WTC11 (cell line): Measurements from ENCODE around the gene NECAB3. TPM values are rescaled to one million over a fixed set of nuclear protein-coding genes. Genes with fewer than 3 reads are reported as not detected.
"Not testable (repeated sequence)": the region's sequence is repeated elsewhere in the genome, so short reads cannot be mapped to it uniquely, and the experiment has no call there.

Source experiments
- ATAC-seq: fragments of 200-7000 bp; cut with Tn5 transposase; 2 replicates; pipeline ENCODE4 v1.10.0; 2021; ENCODE audit warnings: mild to moderate bottlenecking, moderate library complexity
- CTCF ChIA-PET: fragments of 300-600 bp; sonication (Branson Sonifier 250); formaldehyde crosslinking; loops from one replicate; lab custom pipeline; 2021; ENCODE audit warnings: antibody characterized with exemption; lab: Charles Lee
- POLR2A ChIA-PET: fragments of 350-600 bp; sonication (Branson Sonifier 250); formaldehyde crosslinking; loops from one replicate; lab custom pipeline; 2021; ENCODE audit warnings: antibody characterized with exemption; lab: Charles Lee
- DNase-seq: peaks from one replicate; pipeline ENCODE4 v3.0.0; 2021; ENCODE audit warnings: low spot score
- H3K27ac Mint-ChIP-seq: 2 replicates; pipeline ENCODE4 v1.8.0; 2021; ENCODE audit warnings: mixed read lengths
- H3K27me3 Mint-ChIP-seq: 2 replicates; pipeline ENCODE4 v1.8.0; 2021; ENCODE audit warnings: low read depth, mild to moderate bottlenecking, moderate library complexity, mixed read lengths
- H3K36me3 Mint-ChIP-seq: 2 replicates; pipeline ENCODE4 v1.8.0; 2021; ENCODE audit warnings: mixed read lengths
- H3K4me1 Mint-ChIP-seq: 2 replicates; pipeline ENCODE4 v1.8.0; 2022; ENCODE audit warnings: mixed read lengths
- H3K4me3 Mint-ChIP-seq: 2 replicates; pipeline ENCODE4 v1.8.0; 2021; ENCODE audit warnings: mild to moderate bottlenecking, moderate library complexity, mixed read lengths
- H3K9me3 Mint-ChIP-seq: 2 replicates; pipeline ENCODE4 v1.8.0; 2021; ENCODE audit warnings: mixed read lengths
- CREB1 ChIP-seq: sonication (generic); formaldehyde crosslinking; IDR thresholded peaks from 2 replicates; pipeline ENCODE4 v1.8.0; 2023; ENCODE audit warnings: mild to moderate bottlenecking, missing genetic modification reagents
- ETV6 ChIP-seq: sonication (generic); formaldehyde crosslinking; IDR thresholded peaks from 2 replicates; pipeline ENCODE4 v1.8.1; 2022; ENCODE audit warnings: mild to moderate bottlenecking, missing genetic modification reagents
- JAZF1 ChIP-seq: fragments of 250-450 bp; sonication (Bioruptor Pico); IDR thresholded peaks from 2 replicates; pipeline ENCODE4 v1.9.0; 2021; ENCODE audit warnings: moderate library complexity, mild to moderate bottlenecking, inconsistent platforms
- JUN ChIP-seq: sonication (generic); formaldehyde crosslinking; IDR thresholded peaks from 2 replicates; pipeline ENCODE4 v1.8.0; 2023; ENCODE audit warnings: mild to moderate bottlenecking, missing genetic modification reagents
- KAT7 ChIP-seq: sonication (generic); formaldehyde crosslinking; IDR thresholded peaks from 2 replicates; pipeline ENCODE4 v1.8.1; 2023; ENCODE audit warnings: missing genetic modification reagents, mild to moderate bottlenecking, borderline replicate concordance
- NR1H2 ChIP-seq: sonication (generic); formaldehyde crosslinking; IDR thresholded peaks from 2 replicates; pipeline ENCODE4 v1.9.0; 2021; ENCODE audit warnings: mild to moderate bottlenecking, moderate library complexity, missing genetic modification reagents
- NR3C1 ChIP-seq: sonication (generic); formaldehyde crosslinking; conservative IDR thresholded peaks from 2 replicates; pipeline ENCODE4 v1.8.1; 2023; ENCODE audit warnings: low read depth, mild to moderate bottlenecking, missing genetic modification reagents
- SMAD4 ChIP-seq: sonication (generic); formaldehyde crosslinking; IDR thresholded peaks from 2 replicates; pipeline ENCODE4 v1.8.0; 2022; ENCODE audit warnings: mild to moderate bottlenecking, missing genetic modification reagents
- SOX15 ChIP-seq: fragments of 250-450 bp; sonication (Bioruptor Pico); IDR thresholded peaks from 2 replicates; pipeline ENCODE4 v1.9.0; 2021; ENCODE audit warnings: mild to moderate bottlenecking
- TEAD1 ChIP-seq: sonication (generic); formaldehyde crosslinking; IDR thresholded peaks from 2 replicates; pipeline ENCODE4 v1.8.0; 2022; ENCODE audit warnings: mild to moderate bottlenecking, missing genetic modification reagents
- ZNF138 ChIP-seq: sonication (generic); formaldehyde crosslinking; conservative IDR thresholded peaks from 2 replicates; pipeline ENCODE4 v1.8.1; 2022; ENCODE audit warnings: mild to moderate bottlenecking, moderate library complexity, missing genetic modification reagents
- ZNF396 ChIP-seq: fragments of 250-450 bp; sonication (Bioruptor Pico); IDR thresholded peaks from 2 replicates; pipeline ENCODE4 v1.8.0; 2021; ENCODE audit warnings: mild to moderate bottlenecking, moderate library complexity, borderline replicate concordance
- ZNF423 ChIP-seq: fragments of 250-450 bp; sonication (Bioruptor Pico); IDR thresholded peaks from 2 replicates; pipeline ENCODE4 v2.1.2; 2022; ENCODE audit warnings: mild to moderate bottlenecking, moderate library complexity
- total RNA-seq: library from RNA; stranded (reverse); gene quantifications from 3 replicates; pipeline ENCODE4 v1.2.3, GENCODE V29; 2021
- TF ChIP-seq, protein P1 (sequence below): sonication (generic); formaldehyde crosslinking; IDR thresholded peaks from 2 replicates; pipeline ENCODE4 v1.8.0; 2023; ENCODE audit warnings: missing genetic modification reagents
- TF ChIP-seq, protein P2 (sequence below): fragments of 250-450 bp; sonication (Bioruptor Pico); conservative IDR thresholded peaks from 2 replicates; pipeline ENCODE4 v1.9.0; 2021; ENCODE audit warnings: mild to moderate bottlenecking
- TF ChIP-seq, protein P3 (sequence below): sonication (generic); formaldehyde crosslinking; IDR thresholded peaks from 2 replicates; pipeline ENCODE4 v1.8.1; 2022; ENCODE audit warnings: mild to moderate bottlenecking, missing genetic modification reagents, moderate library complexity, borderline replicate concordance
- TF ChIP-seq, protein P4 (sequence below): sonication (generic); formaldehyde crosslinking; IDR thresholded peaks from 2 replicates; pipeline ENCODE4 v1.8.0; 2022; ENCODE audit warnings: mild to moderate bottlenecking, missing genetic modification reagents
- TF ChIP-seq, protein P5 (sequence below): sonication (generic); formaldehyde crosslinking; IDR thresholded peaks from 2 replicates; pipeline ENCODE4 v1.8.1; 2023; ENCODE audit warnings: mild to moderate bottlenecking, missing genetic modification reagents
- TF ChIP-seq, protein P6 (sequence below): sonication (generic); formaldehyde crosslinking; IDR thresholded peaks from 2 replicates; pipeline ENCODE4 v1.8.1; 2023; ENCODE audit warnings: mild to moderate bottlenecking, missing genetic modification reagents, moderate library complexity
- TF ChIP-seq, protein P7 (sequence below): sonication (generic); formaldehyde crosslinking; IDR thresholded peaks from 2 replicates; pipeline ENCODE4 v1.8.1; 2022; ENCODE audit warnings: low read depth, missing genetic modification reagents, borderline replicate concordance
- TF ChIP-seq, protein P8 (sequence below): sonication (generic); formaldehyde crosslinking; conservative IDR thresholded peaks from 2 replicates; pipeline ENCODE4 v1.8.1; 2022; ENCODE audit warnings: mild to moderate bottlenecking, missing genetic modification reagents

NECAB3 gene
- total RNA-seq, 1 experiment from 2014 or later, result 38.0 TPM

DNA sequence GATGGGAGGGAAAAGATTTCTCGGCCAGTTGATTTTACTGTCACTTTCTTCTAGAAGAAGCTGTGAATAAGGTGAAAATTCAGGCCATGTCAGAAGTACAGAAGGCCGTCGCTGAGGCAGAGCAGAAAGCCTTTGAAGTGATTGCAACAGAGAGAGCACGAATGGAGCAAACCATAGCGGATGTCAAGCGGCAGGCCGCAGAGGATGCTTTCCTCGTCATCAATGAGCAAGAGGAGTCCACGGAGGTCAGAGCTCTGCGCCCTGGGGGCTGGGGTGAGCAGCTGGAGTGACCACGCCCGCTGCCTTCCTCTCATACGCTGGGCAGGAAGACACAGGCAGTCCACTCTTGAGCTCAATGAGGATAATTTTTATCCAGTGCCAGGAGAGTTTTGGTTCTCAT lies 33.9 kb downstream of the NECAB3 start (continued):
- TF ChIP-seq, protein P1, sequence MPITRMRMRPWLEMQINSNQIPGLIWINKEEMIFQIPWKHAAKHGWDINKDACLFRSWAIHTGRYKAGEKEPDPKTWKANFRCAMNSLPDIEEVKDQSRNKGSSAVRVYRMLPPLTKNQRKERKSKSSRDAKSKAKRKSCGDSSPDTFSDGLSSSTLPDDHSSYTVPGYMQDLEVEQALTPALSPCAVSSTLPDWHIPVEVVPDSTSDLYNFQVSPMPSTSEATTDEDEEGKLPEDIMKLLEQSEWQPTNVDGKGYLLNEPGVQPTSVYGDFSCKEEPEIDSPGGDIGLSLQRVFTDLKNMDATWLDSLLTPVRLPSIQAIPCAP (CRISPR knock-in tag), result no peak
- TF ChIP-seq ETV6, result no peak
- TF ChIP-seq, protein P2, sequence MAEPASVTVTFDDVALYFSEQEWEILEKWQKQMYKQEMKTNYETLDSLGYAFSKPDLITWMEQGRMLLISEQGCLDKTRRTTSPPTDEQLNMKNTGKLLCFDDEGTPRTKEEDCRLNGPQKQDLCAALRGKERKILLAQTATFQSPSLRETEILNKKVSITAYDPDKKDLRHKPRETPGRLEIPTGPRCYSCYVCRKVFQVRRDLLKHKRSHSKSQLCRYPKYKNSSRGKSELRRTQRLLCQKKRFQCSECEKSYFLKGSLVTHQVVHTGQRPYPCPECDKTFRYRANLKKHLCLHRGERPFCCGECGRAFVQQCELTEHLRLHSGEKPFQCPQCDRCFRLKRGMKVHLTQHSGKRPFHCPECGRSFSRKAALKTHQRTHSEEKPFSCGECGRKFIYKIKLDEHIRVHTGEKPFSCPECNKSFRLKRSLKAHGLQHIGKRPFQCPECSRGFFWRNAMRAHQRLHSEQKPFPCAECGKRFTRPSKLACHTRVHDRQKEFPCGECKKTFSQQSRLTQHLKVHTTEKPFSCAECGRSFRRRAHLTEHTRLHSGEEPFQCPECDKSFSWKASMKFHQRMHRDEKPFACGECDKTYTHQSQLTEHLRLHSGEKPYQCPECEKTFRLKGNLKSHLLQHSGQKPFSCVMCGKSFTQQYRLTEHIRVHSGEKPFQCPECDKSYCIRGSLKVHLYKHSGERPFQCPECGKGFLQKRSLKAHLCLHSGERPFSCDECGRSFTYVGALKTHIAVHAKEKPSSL (CRISPR knock-in tag), result no peak
- TF ChIP-seq, protein P3, sequence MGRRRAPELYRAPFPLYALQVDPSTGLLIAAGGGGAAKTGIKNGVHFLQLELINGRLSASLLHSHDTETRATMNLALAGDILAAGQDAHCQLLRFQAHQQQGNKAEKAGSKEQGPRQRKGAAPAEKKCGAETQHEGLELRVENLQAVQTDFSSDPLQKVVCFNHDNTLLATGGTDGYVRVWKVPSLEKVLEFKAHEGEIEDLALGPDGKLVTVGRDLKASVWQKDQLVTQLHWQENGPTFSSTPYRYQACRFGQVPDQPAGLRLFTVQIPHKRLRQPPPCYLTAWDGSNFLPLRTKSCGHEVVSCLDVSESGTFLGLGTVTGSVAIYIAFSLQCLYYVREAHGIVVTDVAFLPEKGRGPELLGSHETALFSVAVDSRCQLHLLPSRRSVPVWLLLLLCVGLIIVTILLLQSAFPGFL (CRISPR knock-in tag), result no peak
- TF ChIP-seq, protein P4, sequence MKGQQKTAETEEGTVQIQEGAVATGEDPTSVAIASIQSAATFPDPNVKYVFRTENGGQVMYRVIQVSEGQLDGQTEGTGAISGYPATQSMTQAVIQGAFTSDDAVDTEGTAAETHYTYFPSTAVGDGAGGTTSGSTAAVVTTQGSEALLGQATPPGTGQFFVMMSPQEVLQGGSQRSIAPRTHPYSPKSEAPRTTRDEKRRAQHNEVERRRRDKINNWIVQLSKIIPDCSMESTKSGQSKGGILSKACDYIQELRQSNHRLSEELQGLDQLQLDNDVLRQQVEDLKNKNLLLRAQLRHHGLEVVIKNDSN (CRISPR knock-in tag), result no peak
- TF ChIP-seq, all 79 proteins: peak for 0

DNA sequence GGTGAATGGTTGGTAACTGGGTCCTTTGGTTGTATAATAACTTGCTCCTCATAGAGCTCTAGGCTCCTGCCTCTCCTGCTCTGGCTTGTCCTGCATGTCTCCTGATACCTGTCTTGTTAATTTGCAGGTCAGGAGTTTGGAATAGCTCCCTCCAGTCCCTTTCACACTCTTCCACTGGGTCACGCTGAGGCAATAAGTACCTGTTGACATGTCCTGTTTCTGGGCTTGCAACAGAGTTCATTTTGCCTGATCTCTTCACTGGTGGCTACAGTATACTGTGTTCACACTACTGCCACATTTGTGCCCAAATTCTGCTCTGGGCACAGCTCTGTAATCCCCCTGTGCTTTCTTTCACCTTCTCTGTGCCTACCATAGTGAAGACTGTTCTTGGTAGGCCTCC lies 37.5 kb downstream of the NECAB3 start:
- H3K9me3 Mint-ChIP-seq, result no peaks in the 10 kb centered on the region
- peaks cover 39% of the 10 kb centered on the region for H3K36me3 Mint-ChIP-seq
- no peak for ATAC-seq
- CTCF ChIA-PET, result no interaction called here
- no peak for DNase-seq
- no peak overlapping the region for H3K27ac Mint-ChIP-seq
- H3K4me1 Mint-ChIP-seq, result no peaks in the 10 kb centered on the region
- H3K4me3 Mint-ChIP-seq, result no peak overlapping the region
- H3K27me3 Mint-ChIP-seq, result no peaks in the 10 kb centered on the region
- POLR2A ChIA-PET, result no interaction called here
- TF ChIP-seq CREB1 (no peak), JUN (CRISPR knock-in tag) (no peak)
- TF ChIP-seq, all 79 proteins: peak for 0

DNA sequence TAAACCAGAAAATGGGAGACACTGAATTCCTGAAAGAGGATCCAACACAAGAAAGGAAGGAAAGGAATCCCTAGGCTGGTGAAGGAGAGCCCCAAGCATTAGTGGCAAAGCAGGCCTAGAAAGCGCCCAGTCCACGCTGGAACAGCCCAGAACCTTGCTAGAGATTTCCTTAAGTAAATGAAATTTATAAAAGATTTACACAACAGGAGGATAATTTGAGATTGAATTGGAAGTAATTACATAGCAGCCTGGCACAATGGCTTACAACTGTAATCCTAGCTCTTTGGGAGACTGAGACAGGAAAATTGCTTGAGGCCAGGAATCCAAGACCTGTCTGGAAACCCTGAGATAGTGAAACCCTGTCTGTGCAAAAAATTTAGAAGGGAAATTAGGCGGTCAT lies 38.9 kb downstream of the NECAB3 start:
- peaks cover 34% of the 10 kb centered on the region for H3K36me3 Mint-ChIP-seq
- no peak overlapping the region for H3K27ac Mint-ChIP-seq
- ATAC-seq (no peak), DNase-seq (no peak)
- no peaks in the 10 kb centered on the region for H3K27me3 Mint-ChIP-seq
- ChIA-PET POLR2A (no interaction called here), CTCF (interaction anchor here (1.0 kb wide), 1 partner anchor 178 kb away, joined by 3 read pairs; no protein-coding TSS in a partner anchor)
- no peaks in the 10 kb centered on the region for H3K9me3 Mint-ChIP-seq
- TF ChIP-seq KAT7 (CRISPR knock-in tag), result no peak
- TF ChIP-seq SOX15 (CRISPR knock-in tag), result no peak
- TF ChIP-seq ZNF138 (CRISPR knock-in tag), result no peak
- TF ChIP-seq, protein P5, sequence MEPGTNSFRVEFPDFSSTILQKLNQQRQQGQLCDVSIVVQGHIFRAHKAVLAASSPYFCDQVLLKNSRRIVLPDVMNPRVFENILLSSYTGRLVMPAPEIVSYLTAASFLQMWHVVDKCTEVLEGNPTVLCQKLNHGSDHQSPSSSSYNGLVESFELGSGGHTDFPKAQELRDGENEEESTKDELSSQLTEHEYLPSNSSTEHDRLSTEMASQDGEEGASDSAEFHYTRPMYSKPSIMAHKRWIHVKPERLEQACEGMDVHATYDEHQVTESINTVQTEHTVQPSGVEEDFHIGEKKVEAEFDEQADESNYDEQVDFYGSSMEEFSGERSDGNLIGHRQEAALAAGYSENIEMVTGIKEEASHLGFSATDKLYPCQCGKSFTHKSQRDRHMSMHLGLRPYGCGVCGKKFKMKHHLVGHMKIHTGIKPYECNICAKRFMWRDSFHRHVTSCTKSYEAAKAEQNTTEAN (CRISPR knock-in tag), result no peak
- no peak for TF ChIP-seq ZNF396 (CRISPR knock-in tag)
- no peak for TF ChIP-seq NR3C1
- TF ChIP-seq NR1H2 (CRISPR knock-in tag), result no peak
- no peak for TF ChIP-seq SMAD4 (CRISPR knock-in tag)
- TF ChIP-seq, protein P6, sequence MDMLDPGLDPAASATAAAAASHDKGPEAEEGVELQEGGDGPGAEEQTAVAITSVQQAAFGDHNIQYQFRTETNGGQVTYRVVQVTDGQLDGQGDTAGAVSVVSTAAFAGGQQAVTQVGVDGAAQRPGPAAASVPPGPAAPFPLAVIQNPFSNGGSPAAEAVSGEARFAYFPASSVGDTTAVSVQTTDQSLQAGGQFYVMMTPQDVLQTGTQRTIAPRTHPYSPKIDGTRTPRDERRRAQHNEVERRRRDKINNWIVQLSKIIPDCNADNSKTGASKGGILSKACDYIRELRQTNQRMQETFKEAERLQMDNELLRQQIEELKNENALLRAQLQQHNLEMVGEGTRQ, result no peak
- TF ChIP-seq, protein P3 (CRISPR knock-in tag), result no peak
- TF ChIP-seq, protein P7, sequence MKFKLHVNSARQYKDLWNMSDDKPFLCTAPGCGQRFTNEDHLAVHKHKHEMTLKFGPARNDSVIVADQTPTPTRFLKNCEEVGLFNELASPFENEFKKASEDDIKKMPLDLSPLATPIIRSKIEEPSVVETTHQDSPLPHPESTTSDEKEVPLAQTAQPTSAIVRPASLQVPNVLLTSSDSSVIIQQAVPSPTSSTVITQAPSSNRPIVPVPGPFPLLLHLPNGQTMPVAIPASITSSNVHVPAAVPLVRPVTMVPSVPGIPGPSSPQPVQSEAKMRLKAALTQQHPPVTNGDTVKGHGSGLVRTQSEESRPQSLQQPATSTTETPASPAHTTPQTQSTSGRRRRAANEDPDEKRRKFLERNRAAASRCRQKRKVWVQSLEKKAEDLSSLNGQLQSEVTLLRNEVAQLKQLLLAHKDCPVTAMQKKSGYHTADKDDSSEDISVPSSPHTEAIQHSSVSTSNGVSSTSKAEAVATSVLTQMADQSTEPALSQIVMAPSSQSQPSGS, result no peak
- TF ChIP-seq JAZF1 (CRISPR knock-in tag), result no peak
- TF ChIP-seq TEAD1 (CRISPR knock-in tag), result no peak
- TF ChIP-seq ZNF423 (CRISPR knock-in tag), result no peak
- TF ChIP-seq, protein P8, sequence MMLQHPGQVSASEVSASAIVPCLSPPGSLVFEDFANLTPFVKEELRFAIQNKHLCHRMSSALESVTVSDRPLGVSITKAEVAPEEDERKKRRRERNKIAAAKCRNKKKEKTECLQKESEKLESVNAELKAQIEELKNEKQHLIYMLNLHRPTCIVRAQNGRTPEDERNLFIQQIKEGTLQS (CRISPR knock-in tag), result no peak
- H3K4me3 Mint-ChIP-seq, result no peak overlapping the region
- H3K4me1 Mint-ChIP-seq, result no peaks in the 10 kb centered on the region

DNA sequence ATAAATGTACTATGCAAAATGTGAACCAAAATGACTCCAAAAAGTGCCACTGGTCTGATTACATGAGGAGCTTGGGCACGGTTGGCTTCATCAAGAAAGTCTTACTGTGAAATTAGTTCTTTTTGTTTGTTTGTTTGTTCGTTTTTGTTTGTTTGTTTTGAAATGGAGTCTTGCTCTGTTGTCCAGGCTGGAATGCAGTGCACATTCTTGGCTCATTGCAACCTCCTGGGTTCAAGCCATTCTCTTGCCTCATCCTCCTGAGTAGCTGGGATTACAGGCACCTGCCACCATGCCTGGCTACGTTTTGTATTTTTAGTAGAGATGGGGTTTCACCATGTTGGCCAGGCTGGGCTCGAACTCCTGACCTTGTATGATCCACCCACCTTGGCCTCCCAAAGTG lies 42.3 kb downstream of the NECAB3 start:
- ATAC-seq, POLR2A ChIA-PET, H3K27me3 Mint-ChIP-seq, H3K4me1 Mint-ChIP-seq, H3K4me3 Mint-ChIP-seq, H3K9me3 Mint-ChIP-seq, H3K27ac Mint-ChIP-seq, DNase-seq, CTCF ChIA-PET: not testable (repeated sequence)
- peaks cover 26% of the 10 kb centered on the region for H3K36me3 Mint-ChIP-seq
